ENCODE measurements around the gene SLC17A7. TPM values are rescaled to one million over a fixed set of nuclear protein-coding genes. Genes with fewer than 3 reads are reported as not detected.
"Not testable (repeated sequence)": the region's sequence is repeated elsewhere in the genome, so short reads cannot be mapped to it uniquely, and the experiment has no call there.

The SLC17A7 gene
- total RNA-seq, 1 donor from 2014 or later = 15.4 TPM

DNA sequence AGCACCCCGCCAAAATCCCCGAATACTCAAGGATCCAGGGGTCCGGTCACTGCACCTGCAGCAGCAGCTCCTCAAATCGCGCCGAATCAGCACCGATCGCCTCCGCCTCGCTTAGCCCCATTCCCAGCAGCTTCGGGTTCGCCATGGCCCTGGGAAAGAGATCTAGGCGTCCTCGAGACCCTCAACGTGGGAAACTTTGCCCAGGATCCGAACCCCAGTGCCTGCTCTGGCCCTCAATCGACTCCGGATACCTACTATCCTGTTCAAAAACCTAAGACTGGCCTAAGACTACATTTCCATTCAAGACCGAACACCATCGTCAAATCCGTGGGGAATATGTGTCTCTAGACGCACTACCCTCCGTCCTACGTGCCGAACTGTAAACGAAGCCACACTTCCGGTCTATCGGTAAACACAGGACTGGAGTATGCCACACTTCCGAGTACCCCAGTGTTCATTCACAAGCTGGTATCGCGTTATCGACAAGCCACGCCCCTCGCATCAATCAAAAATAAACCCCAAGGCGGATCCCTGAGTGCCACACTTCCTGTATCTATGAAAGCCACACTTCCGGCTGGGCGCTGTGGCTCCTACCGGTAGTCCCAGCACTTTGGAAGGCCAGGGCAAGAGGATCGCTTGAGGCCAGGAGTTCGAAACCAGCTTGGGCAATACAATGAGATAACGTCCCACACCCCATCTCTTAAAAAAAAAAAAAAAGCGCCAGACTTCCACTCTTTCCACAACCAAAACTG is 10.3 kb upstream of the SLC17A7 start, which contains the start of gene PIH1D1:
TSS of gene PIH1D1 (minus strand) at position 385 of the 752 bp plus-strand sequence. CDS start at position 145, 240 bp downstream.
- intact Hi-C loops (cut with DNase I) = loop anchor here (2.0 to 5.0 kb wide), 2 partner anchors 45 to 226 kb away; partner anchors contain the start of genes PRMT1 and RPS11
- H3K4me1 ChIP-seq = peaks cover 0 to 10% of the 10 kb centered on the region in 2 donors
- TF ChIP-seq CTCF (IDR thresholded peaks at IDR 0.05) = no peak
- peak; percentile 94 to 99 for DNase-seq (ENCODE audit: low spot score in 2 of 2)
- H3K4me3 ChIP-seq = peak within 1 kb of the TSS; percentile 73 to 81
- no peaks in the 10 kb centered on the region for H3K9me3 ChIP-seq
- H3K27me3 ChIP-seq = no peaks in the 10 kb centered on the region
- H3K27ac ChIP-seq = peak within 1 kb of the TSS; percentile 88 to 95
- H3K36me3 ChIP-seq = peaks cover 8 to 16% of the 10 kb centered on the region in 2 donors

- intact Hi-C loops (cut with DNase I) = loop anchor here (5.0 kb wide), 1 partner anchor 227 kb away; the partner anchor contains the start of gene PRMT1
- Histone ChIP-seq H3K27me3 (no peaks in the 10 kb centered on the region), H3K27ac (no peak overlapping the region), H3K4me3 (peak overlapping the region in 1 of 2 donors; percentile 81), H3K36me3 (peaks cover 8 to 16% of the 10 kb centered on the region in 2 donors), H3K4me1 (peaks cover 0 to 10% of the 10 kb centered on the region in 2 donors), H3K9me3 (no peaks in the 10 kb centered on the region)
- TF ChIP-seq CTCF (IDR thresholded peaks at IDR 0.05) = no peak
- no peak for DNase-seq (ENCODE audit: low spot score in 2 of 2)
Observed at GRCh38 chr19:49450405-49450804, 9.1 kb upstream of the SLC17A7 start.

DNA sequence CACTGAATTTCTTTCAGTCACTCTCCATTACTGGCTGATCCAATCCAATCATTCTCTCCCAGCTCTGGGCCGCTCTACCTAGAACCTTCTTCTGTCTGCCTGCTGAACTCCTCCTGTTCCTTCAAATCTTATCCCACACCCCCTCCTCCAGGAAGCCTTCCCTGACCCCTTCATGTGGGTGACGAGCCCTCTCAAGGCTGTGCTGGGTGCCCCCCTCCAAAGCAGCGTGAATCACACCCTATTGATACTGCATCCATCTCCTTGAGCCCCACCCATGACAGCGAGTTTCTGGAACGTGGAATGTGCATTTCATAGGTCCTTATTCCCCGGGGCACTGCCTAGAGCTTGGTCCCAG is 7.1 kb upstream of the SLC17A7 start:
- H3K9me3 ChIP-seq = no peaks in the 10 kb centered on the region
- peaks cover 8 to 16% of the 10 kb centered on the region in 2 donors for H3K36me3 ChIP-seq
- peaks cover 0 to 8% of the 10 kb centered on the region in 2 donors for H3K4me1 ChIP-seq
- no peak overlapping the region for H3K4me3 ChIP-seq
- intact Hi-C loops (cut with DNase I) = no loop called here
- no peaks in the 10 kb centered on the region for H3K27me3 ChIP-seq
- no peak for TF ChIP-seq CTCF (IDR thresholded peaks at IDR 0.05)
- DNase-seq (ENCODE audit: low spot score in 2 of 2) = no peak
- H3K27ac ChIP-seq = no peak overlapping the region

DNA sequence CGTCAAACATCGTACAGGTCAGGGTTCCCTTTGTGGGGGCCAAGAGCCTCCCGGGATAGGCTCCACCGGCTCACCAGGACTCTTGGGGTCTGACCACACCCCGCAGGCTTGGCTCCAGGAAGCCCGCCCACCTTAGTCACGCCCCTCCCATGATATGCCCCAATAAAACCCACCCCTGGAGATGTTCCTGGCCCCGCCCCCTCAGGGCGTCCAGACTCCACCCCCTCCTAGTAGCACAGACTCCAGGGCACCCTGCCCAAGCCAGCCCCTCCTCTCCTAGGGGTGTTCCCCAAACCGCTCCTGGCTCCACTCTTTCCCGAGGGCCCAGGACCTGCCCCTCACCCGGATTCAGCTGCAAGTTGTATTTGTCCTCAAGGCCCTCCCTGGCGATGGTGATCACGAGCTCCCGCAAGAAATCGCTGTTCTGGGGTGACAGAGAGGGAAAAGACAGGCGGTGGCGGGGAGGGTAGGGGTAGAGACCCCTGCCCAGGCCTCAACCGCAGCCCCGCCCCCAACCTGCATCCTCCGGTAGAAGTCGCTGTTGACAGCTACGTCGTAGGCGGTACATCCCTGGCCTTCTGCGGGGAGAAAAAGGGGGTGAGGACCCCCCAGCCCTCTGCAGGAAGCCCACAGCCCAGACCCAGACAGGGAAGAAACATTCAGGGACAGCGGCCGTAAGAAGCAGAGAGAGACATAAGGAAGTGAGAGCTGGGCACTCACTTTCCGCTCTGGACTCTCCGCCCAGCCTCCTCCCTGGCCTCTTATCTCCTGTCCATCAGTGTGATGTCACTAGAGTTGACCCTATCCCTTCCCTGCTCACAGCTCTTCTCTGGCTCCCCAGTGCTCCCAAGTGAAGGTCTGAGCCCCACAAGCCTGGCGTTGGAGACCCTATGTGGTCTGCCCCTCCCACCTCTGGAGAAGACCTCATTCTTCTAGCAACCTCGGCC is 6.4 kb upstream of the SLC17A7 start:
- Histone ChIP-seq H3K36me3 (peaks cover 8 to 16% of the 10 kb centered on the region in 2 donors), H3K27ac (no peak overlapping the region), H3K4me3 (no peak overlapping the region), H3K27me3 (no peaks in the 10 kb centered on the region), H3K4me1 (peaks cover 0 to 8% of the 10 kb centered on the region in 2 donors), H3K9me3 (no peaks in the 10 kb centered on the region)
- TF ChIP-seq CTCF (IDR thresholded peaks at IDR 0.05) = no peak
- no peak for DNase-seq (ENCODE audit: low spot score in 2 of 2)
- intact Hi-C loops (cut with DNase I) = no loop called here

DNA sequence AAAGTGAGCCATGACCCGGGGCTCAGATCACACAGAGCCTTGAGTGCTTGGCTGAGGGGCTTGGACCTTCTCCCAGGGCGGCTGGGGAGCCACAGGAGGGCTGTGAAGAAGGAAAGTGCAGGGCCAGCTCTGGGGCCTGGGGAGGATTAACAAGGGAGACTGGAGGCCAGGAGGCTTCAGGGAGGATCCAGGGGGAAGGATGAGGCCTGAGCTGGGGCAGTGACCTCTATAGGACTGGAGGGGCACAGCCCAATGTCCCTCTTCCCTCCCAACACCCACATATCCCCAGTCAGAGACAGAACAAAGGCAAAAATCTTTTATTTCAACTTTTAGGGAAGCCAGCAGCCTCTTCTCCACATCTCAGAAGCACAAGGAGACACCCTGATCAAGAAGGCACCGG is 4.7 kb upstream of the SLC17A7 start:
- Histone ChIP-seq H3K27me3 (peaks cover 3% of the 10 kb centered on the region), H3K36me3 (peaks cover 8 to 16% of the 10 kb centered on the region in 2 donors), H3K4me1 (peaks cover 0 to 6% of the 10 kb centered on the region in 2 donors), H3K9me3 (no peaks in the 10 kb centered on the region), H3K27ac (no peak overlapping the region), H3K4me3 (no peak overlapping the region)
- no peak for TF ChIP-seq CTCF (IDR thresholded peaks at IDR 0.05)
- DNase-seq (ENCODE audit: low spot score in 2 of 2) = no peak
- intact Hi-C loops (cut with DNase I) = no loop called here

DNA sequence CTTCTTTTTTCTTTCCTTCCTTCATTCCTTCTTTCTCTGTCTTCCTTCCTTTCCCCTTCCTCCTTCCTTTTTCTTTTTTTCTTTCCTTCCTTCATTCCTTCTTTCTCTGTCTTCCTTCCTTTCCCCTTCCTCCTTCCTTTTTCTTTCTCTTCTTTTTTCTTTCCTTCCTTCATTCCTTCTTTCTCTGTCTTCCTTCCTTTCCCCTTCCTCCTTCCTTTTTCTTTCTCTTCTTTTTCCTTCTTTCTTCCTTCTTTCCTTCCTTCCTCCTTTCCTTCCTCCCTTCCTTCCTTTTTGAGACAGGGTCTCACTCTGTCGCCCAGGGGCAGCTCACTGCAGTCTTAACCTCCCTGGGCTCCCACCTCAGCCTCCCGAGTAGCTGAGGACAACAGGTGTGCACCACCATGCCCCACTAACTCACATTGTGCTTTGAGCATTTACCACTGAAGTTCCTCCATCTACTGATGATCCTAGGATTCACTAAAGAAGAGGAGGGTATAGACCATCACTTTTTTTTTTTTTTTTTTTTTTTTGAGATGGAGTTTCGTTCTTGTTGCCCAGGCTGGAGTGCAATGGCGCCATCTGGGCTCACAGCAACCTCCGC is 2.9 kb upstream of the SLC17A7 start:
- H3K4me1 ChIP-seq; H3K27me3 ChIP-seq; H3K9me3 ChIP-seq; intact Hi-C loops (cut with DNase I); DNase-seq (ENCODE audit: low spot score in 2 of 2): not testable (repeated sequence)
- Histone ChIP-seq H3K36me3 (peaks cover 5 to 14% of the 10 kb centered on the region in 2 donors), H3K4me3 (peak overlapping the region in 1 of 2 donors; percentile 75), H3K27ac (peak overlapping the region in 1 of 2 donors; percentile 66)
